Measurements from ENCODE around the gene SLC38A11. TPM values are rescaled to one million over a fixed set of nuclear protein-coding genes. Genes with fewer than 3 reads are reported as not detected.
A peak's percentile ranks its signal among the peaks of the same experiment; 100 is the strongest.

SLC38A11 gene
- total RNA-seq, 1 donor from 2014 or later, result not detected

DNA sequence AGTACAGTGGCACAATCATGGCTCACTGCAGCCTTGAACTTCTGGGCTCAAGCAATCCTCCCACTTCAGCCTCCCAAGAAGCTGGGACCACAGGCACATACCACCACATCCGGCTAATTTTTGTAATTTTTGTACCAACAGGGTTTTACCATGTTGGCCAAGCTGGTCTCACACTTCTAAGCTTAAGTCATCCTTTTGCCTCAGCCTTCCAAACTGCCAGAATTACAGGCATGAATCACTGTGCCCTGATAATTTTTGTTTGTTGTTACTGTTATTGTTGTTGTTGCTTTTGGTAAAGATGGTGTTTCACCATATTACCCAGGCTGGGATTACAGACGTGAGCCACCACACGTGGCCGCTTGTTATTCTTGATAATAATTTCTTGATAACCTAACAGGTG is 103.2 kb downstream of the SLC38A11 start:
- TF ChIP-seq, protein P1, sequence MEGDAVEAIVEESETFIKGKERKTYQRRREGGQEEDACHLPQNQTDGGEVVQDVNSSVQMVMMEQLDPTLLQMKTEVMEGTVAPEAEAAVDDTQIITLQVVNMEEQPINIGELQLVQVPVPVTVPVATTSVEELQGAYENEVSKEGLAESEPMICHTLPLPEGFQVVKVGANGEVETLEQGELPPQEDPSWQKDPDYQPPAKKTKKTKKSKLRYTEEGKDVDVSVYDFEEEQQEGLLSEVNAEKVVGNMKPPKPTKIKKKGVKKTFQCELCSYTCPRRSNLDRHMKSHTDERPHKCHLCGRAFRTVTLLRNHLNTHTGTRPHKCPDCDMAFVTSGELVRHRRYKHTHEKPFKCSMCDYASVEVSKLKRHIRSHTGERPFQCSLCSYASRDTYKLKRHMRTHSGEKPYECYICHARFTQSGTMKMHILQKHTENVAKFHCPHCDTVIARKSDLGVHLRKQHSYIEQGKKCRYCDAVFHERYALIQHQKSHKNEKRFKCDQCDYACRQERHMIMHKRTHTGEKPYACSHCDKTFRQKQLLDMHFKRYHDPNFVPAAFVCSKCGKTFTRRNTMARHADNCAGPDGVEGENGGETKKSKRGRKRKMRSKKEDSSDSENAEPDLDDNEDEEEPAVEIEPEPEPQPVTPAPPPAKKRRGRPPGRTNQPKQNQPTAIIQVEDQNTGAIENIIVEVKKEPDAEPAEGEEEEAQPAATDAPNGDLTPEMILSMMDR (IDR thresholded peaks at IDR 0.05; ENCODE audit: insufficient read depth, low read length, severe bottlenecking), result no peak
- H3K4me3 ChIP-seq (ENCODE audit: low read depth, low read length), result no peak overlapping the region
- H3K36me3 ChIP-seq (ENCODE audit: control insufficient read depth, insufficient read depth, low read length), result no peaks in the 10 kb centered on the region
- DNase-seq (ENCODE audit: low read depth) (no peak), FAIRE-seq (no peak)
- no peaks in the 10 kb centered on the region for H3K27me3 ChIP-seq (ENCODE audit: control insufficient read depth, insufficient read depth, low read length)

DNA sequence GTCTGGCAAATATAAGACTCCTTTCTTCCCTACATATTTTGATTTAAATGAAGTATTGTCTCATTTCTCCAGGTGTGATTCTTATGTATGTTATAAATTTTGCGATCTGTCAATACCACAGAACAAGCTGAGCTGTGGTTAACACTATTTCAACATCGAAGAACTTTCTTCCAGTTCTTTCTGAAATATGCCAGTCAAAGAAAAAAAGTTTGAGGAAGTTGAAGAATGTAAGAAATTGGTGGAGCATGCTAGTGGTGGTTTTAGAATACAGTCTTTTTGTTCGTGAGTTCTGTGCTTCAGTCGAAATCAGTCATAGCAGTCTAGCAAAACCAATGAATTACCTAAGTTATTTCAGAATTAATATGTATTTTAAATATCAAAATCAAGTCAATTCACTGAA is 105.1 kb downstream of the SLC38A11 start:
- Histone ChIP-seq H3K36me3 (ENCODE audit: control insufficient read depth, insufficient read depth, low read length) (no peaks in the 10 kb centered on the region), H3K4me3 (ENCODE audit: low read depth, low read length) (no peak overlapping the region), H3K27me3 (ENCODE audit: control insufficient read depth, insufficient read depth, low read length) (no peaks in the 10 kb centered on the region)
- FAIRE-seq (no peak), DNase-seq (ENCODE audit: low read depth) (peak; percentile 31)
- TF ChIP-seq, protein P1 (IDR thresholded peaks at IDR 0.05; ENCODE audit: insufficient read depth, low read length, severe bottlenecking), result no peak

DNA sequence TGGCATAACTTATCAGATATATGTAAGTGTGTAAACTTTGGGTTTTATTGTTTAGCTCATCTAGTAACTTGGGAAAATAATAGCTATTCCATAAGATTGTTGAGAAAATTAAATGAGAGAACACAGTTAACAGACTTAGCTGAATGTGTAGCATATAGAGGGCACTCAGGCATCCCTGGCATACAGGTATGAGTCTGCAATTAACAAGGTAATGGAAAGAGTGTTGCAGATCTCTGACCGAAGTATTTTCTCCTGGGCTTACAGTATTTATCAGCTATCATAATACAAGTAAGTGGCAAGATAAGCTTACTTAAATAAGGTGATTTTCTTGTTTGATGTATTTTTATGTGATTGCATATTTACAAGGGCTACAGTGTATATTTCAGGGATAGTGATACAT is 105.8 kb downstream of the SLC38A11 start:
- no peak for FAIRE-seq

DNA sequence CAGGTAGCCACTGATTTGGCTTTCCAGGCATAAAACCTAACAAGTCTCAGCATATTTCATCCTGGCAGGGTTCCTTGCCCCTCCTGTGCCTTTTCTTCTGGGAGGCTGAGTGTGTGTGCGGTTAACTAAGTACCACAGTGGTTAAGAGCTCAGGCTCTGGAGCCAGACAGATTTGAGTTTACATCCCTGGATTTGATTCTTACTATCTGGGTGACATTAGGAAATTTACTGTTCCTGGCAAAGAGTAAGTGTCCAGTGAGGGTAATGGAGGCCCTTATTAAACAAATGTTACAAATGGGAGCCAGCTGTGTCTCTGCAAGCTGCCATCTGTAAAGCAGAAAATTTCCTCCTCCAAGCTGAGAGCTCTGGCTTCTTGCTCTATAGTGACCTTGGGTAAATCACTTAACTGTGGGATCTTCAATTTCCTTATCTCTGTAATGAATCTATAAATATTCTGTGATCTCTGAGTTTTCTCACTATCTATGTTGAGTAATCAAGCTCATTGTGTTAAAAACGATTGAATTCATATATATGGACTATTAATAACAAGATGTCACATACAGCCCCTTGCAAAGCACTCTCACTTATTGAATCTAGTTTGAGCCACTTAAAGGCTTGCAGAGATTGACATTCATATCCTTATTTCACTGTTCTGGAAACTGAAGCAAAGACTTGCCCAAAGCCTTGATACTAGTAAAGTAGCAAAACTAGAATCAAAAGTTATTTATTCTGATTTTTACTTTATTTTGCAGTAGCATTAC is 107.2 kb downstream of the SLC38A11 start:
- H3K4me3 ChIP-seq (ENCODE audit: low read depth, low read length), result no peak overlapping the region
- FAIRE-seq (no peak), DNase-seq (ENCODE audit: low read depth) (peak; percentile 92)
- H3K36me3 ChIP-seq (ENCODE audit: control insufficient read depth, insufficient read depth, low read length), result no peaks in the 10 kb centered on the region
- TF ChIP-seq, protein P1 (IDR thresholded peaks at IDR 0.05; ENCODE audit: insufficient read depth, low read length, severe bottlenecking), result no peak
- no peaks in the 10 kb centered on the region for H3K27me3 ChIP-seq (ENCODE audit: control insufficient read depth, insufficient read depth, low read length)

More for the DNA sequence above, 105.8 kb downstream of the SLC38A11 start:
- Histone ChIP-seq H3K4me3 (ENCODE audit: low read depth, low read length) (no peak overlapping the region), H3K36me3 (ENCODE audit: control insufficient read depth, insufficient read depth, low read length) (no peaks in the 10 kb centered on the region), H3K27me3 (ENCODE audit: control insufficient read depth, insufficient read depth, low read length) (no peaks in the 10 kb centered on the region)
- no peak for DNase-seq (ENCODE audit: low read depth)
- TF ChIP-seq, protein P1 (IDR thresholded peaks at IDR 0.05; ENCODE audit: insufficient read depth, low read length, severe bottlenecking), result no peak

DNA sequence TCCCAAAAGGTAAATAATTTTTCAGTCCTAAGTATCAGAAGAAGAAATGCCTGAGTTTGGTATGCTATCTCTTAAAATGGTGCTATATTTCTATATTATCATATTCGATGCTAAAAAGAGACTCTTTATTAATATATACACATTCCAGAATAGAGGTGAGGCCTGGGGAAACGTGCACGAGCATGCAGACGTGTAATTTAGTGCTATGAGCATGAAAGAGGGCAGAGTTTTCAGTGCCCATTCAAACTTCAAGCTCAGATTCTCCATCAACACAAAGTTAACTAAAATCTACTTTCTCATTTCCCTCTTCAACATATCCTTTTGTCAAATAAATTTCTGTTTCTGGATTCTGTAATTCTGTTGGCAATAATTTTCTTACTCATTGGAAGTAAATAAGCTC is 108.0 kb downstream of the SLC38A11 start:
- DNase-seq (ENCODE audit: low read depth), result peak; percentile 67
- Histone ChIP-seq H3K27me3 (ENCODE audit: control insufficient read depth, insufficient read depth, low read length) (no peaks in the 10 kb centered on the region), H3K36me3 (ENCODE audit: control insufficient read depth, insufficient read depth, low read length) (no peaks in the 10 kb centered on the region), H3K4me3 (ENCODE audit: low read depth, low read length) (no peak overlapping the region)
- TF ChIP-seq, protein P1 (IDR thresholded peaks at IDR 0.05; ENCODE audit: insufficient read depth, low read length, severe bottlenecking), result no peak
- no peak for FAIRE-seq

DNA sequence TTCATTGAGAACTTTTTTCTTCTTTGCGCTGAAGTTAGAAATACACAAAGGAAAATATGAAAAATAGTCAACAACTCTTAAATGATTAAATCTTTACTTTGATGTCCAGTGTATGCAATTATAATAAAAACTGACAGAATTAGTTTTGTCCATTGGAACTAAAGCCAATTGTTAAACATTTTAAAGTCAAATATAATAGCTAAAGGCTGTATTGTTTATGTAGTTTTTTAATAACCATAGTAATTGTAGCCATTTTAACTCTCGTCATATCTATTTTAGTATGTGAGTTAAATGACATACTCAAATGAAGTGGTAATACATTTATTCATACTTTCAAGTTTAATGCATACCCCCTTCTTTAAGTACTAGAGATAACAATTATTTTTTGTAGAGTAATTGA is 109.0 kb downstream of the SLC38A11 start:
- Histone ChIP-seq H3K36me3 (ENCODE audit: control insufficient read depth, insufficient read depth, low read length) (no peaks in the 10 kb centered on the region), H3K27me3 (ENCODE audit: control insufficient read depth, insufficient read depth, low read length) (no peaks in the 10 kb centered on the region), H3K4me3 (ENCODE audit: low read depth, low read length) (no peak overlapping the region)
- FAIRE-seq, result no peak
- no peak for DNase-seq (ENCODE audit: low read depth)
- TF ChIP-seq, protein P1 (IDR thresholded peaks at IDR 0.05; ENCODE audit: insufficient read depth, low read length, severe bottlenecking), result no peak
